Measurements from ENCODE around the gene MED27. TPM values are rescaled to one million over a fixed set of nuclear protein-coding genes. Genes with fewer than 3 reads are reported as not detected.

Gene MED27
- total RNA-seq, 1 donor from 2014 or later, result 24.1 TPM

- H3K27ac Mint-ChIP-seq (ENCODE audit: unreplicated experiment), result no peak overlapping the region
Observed at GRCh38 chr9:132006677-132007370, 72.8 kb downstream of the MED27 start.

GRCh38 chr9:132005899-132006298 is 73.8 kb downstream of the MED27 start:
- Mint-ChIP-seq H3K9me3 (ENCODE audit: unreplicated experiment) (no peaks in the 10 kb centered on the region), H3K36me3 (ENCODE audit: unreplicated experiment) (peaks cover 6% of the 10 kb centered on the region), H3K27me3 (ENCODE audit: unreplicated experiment) (no peaks in the 10 kb centered on the region), H3K4me3 (ENCODE audit: unreplicated experiment) (no peak overlapping the region), H3K27ac (ENCODE audit: unreplicated experiment) (peak overlapping the region; percentile 1), H3K4me1 (ENCODE audit: unreplicated experiment) (peaks cover 40% of the 10 kb centered on the region)
- no peak for TF ChIP-seq CTCF (IDR thresholded peaks at IDR 0.05)
- DNase-seq (ENCODE audit: extremely low spot score, unreplicated experiment), result no peak

More at GRCh38 chr9:132006677-132007370, 72.8 kb downstream of the MED27 start:
- Mint-ChIP-seq H3K36me3 (ENCODE audit: unreplicated experiment) (peaks cover 6% of the 10 kb centered on the region), H3K4me1 (ENCODE audit: unreplicated experiment) (peaks cover 40% of the 10 kb centered on the region), H3K9me3 (ENCODE audit: unreplicated experiment) (no peaks in the 10 kb centered on the region), H3K4me3 (ENCODE audit: unreplicated experiment) (no peak overlapping the region), H3K27me3 (ENCODE audit: unreplicated experiment) (no peaks in the 10 kb centered on the region)
- DNase-seq (ENCODE audit: extremely low spot score, unreplicated experiment), result no peak
- TF ChIP-seq CTCF (IDR thresholded peaks at IDR 0.05), result no peak

- H3K36me3 Mint-ChIP-seq (ENCODE audit: unreplicated experiment), result peaks cover 3% of the 10 kb centered on the region
- DNase-seq (ENCODE audit: extremely low spot score, unreplicated experiment), result no peak
- H3K9me3 Mint-ChIP-seq (ENCODE audit: unreplicated experiment), result no peaks in the 10 kb centered on the region
- H3K4me1 Mint-ChIP-seq (ENCODE audit: unreplicated experiment), result peaks cover 49% of the 10 kb centered on the region
- no peak for TF ChIP-seq CTCF (IDR thresholded peaks at IDR 0.05)
- H3K27ac Mint-ChIP-seq (ENCODE audit: unreplicated experiment), result no peak overlapping the region
- no peak overlapping the region for H3K4me3 Mint-ChIP-seq (ENCODE audit: unreplicated experiment)
- no peaks in the 10 kb centered on the region for H3K27me3 Mint-ChIP-seq (ENCODE audit: unreplicated experiment)
Observed at GRCh38 chr9:132004323-132004722, 75.3 kb downstream of the MED27 start.

DNA sequence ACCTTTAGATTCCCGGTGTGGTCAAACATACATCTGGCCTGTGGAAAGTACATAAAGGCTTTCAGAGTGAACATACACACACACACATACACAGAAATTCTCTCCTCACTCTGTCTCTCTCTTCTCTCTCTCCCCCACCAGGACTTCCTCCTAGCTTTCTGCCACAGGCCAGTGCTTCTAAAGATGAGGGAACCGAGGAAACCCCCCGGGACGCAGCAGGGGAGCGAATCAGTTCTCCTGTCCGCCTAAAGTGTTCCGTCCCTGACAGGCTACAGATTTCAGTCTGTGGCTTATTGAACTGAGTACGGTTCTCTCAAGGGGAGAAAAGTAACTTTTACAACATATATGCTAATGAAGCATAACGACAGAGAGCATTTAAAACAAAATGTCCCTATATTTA is 75.8 kb downstream of the MED27 start:
- no peak for DNase-seq (ENCODE audit: extremely low spot score, unreplicated experiment)
- Mint-ChIP-seq H3K27ac (ENCODE audit: unreplicated experiment) (no peak overlapping the region), H3K27me3 (ENCODE audit: unreplicated experiment) (no peaks in the 10 kb centered on the region), H3K36me3 (ENCODE audit: unreplicated experiment) (peaks cover 3% of the 10 kb centered on the region), H3K9me3 (ENCODE audit: unreplicated experiment) (no peaks in the 10 kb centered on the region), H3K4me1 (ENCODE audit: unreplicated experiment) (peaks cover 48% of the 10 kb centered on the region), H3K4me3 (ENCODE audit: unreplicated experiment) (no peak overlapping the region)
- TF ChIP-seq CTCF (IDR thresholded peaks at IDR 0.05), result no peak

- no peak for DNase-seq (ENCODE audit: extremely low spot score, unreplicated experiment)
- Mint-ChIP-seq H3K4me3 (ENCODE audit: unreplicated experiment) (no peak overlapping the region), H3K4me1 (ENCODE audit: unreplicated experiment) (peaks cover 42% of the 10 kb centered on the region), H3K27ac (ENCODE audit: unreplicated experiment) (no peak overlapping the region), H3K9me3 (ENCODE audit: unreplicated experiment) (no peaks in the 10 kb centered on the region), H3K27me3 (ENCODE audit: unreplicated experiment) (no peaks in the 10 kb centered on the region), H3K36me3 (ENCODE audit: unreplicated experiment) (peaks cover 3% of the 10 kb centered on the region)
- no peak for TF ChIP-seq CTCF (IDR thresholded peaks at IDR 0.05)
Observed at GRCh38 chr9:132003319-132003704, 76.4 kb downstream of the MED27 start.

Data from osteocyte (in vitro differentiated cells).